Measurements from ENCODE around the gene PMM2.
"Not testable (repeated sequence)": the region's sequence is repeated elsewhere in the genome, so short reads cannot be mapped to it uniquely, and the experiment has no call there.

Gene PMM2

DNA sequence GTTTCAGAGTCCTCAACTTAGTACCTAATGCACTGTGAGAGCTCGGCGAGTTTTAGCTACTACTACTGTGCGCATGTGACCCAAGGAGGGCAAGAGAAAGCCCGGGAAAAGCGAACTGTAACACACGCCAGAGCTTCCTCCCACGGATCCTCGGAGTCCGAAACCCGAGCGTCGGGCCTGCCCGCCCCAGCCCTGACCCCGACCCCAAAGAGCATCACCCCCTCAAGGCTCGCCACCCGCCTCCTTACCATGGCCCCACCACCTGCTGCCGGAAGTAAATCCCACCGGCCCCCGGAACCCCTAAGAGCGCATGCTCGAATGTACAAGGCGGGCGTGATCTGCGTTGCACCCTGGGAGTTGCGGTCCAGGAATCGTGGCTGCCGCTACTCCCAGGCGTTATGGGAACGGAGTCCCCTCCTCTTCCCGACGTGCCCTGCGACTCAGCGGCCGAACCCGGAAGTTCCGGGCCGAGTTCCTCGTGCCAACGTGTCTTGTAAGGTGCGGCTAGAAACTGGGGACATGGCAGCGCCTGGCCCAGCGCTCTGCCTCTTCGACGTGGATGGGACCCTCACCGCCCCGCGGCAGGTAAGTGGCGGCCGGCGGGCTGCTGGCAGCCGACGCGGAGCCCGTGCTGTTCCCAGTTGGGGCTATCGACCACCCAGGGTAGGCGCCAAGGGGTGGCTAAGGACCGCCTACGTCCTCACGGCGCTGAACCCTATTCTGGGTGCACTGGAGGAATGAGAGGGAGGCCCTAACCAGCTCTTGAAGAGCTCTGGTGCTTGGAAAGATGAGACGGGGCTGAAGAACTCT, at the start of gene PMM2, which contains the start of gene TMEM186:
Gene PMM2, plus strand, starts transcription at position 476 of the 810 bp plus-strand sequence. Its CDS starts 44 bp downstream, at position 520.
Gene TMEM186, minus strand, starts transcription at position 276 of the 810 bp plus-strand sequence. Its CDS starts 25 bp downstream, at position 251.
- DNase-seq: peak; percentile 95

DNA sequence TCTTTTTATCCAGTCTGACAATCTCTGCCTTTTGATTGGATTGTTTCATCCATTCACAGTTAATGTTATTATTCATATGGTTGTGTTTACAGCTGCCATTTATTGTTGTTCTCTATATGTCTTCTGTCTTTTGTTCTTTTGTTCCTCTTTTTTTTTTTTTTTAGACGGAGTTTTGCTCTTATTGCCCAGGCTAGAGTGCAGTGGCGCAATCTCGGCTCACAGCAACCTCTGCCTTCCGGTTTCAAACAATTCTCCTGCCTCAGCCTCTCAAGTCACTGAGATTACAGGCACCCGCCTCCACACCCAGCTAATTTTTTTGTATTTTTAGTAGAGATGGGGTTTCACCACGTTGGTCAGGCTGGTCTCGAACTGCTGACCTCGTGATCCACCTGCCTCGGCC, 48.7 kb upstream of the PMM2 start:
- not testable (repeated sequence) for DNase-seq

DNA sequence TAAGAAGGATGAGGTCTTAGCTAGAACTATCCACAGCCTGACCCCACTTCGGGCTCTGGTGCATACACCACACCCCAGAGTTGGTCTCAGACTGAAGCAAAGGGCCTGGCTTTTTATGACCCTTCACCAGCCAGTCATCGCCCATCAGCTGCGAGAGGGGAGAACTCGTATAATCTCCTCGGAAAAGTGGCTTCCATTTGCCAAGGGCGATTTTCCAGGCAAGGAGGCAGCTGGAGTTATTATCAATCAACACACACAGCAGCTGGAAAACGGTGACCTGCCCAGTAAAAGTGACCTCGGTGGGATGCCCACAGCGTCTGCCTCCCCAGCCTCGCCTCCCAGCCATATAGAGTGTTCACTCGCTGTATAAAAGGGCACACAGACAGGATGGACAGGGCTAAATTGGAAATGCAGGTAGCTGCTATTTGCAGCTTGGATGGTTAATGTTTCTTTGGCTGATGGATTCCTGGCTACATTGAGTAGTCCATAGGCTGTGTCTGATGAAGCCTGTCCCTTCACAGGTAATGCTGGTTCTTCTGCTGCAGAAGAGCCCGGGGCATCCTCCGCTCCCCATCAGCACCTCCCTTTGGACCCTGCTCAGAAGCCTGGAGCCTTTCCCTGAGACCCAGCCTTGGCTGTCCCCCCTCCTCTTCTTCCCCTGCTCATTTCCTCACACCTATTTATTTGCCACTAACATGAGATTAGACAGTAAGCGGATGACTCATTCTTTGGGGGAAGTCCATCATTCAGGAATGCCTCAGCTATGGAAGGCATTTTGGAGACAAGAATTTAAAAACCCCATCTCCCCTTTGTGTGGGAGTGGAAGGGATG, 45.9 kb upstream of the PMM2 start:
- DNase-seq: no peak

DNA sequence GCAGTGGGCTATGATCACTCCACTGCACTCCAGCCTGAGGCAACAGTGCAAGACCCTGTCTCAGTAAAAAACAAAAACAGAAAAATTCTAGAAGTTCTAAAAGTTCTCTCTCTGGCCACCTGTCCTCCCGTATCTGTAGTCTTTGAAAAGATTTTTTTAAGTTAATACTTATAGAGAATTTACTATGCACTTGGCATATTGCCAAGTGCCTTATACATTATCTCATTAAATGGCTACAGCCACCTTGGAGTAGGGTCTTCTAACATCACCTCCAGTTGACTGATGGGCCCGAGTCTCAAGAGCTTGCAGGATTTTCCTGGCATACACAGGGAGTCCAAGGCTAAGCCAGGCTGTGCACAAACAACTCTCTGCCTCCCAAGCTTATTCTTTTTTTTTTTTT, 44.9 kb upstream of the PMM2 start:
- no peak for DNase-seq

DNA sequence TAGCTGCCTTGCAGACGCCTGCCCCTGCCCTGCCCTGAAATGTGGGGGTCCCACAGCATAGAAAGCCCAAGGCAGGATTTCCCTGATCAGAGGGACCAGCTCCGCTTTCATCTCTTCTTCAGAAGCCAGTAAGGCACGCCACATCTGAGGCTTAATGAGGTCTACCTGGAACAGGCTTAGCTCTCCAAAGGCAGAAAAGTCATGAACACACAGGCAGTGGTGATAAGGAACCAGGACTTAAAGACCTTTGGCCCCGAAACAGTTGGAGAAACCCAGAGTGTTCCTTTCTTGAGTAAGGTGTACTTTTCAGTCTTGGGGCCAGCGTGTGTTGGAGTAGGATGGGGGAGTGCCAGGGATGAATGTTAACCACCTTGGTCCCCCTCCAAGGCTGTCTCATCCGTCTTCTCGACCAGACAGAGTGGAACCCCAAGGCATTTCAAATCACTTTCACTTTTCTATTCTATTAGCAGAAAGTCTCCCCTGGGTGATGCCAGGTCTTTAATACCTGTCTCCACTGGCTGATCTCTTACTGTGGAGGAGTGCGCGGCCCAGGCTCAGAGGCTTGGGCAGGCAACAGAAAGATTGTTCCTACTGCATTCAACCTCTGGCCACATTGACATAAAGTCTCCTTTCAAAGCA, 44.1 kb upstream of the PMM2 start:
- DNase-seq: no peak

DNA sequence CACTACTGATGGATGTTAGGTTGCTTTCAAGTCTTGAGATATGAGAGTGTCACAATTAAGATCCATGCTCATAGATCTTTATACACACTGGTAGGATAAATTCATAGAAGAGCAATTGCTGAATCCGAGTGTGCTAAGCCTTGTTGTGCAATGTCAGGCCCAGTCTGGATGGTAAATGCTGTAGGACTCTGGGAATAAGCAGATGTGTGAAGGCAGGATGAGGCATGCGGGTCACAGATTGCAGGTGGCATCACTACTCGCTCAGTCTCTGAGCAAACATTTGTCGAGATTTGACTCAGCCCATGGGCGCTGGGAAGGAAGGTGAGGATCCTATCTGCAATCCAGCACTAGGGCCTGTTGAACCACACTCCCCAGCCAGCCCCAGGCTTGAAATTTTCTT, 40.9 kb upstream of the PMM2 start:
- DNase-seq: no peak

DNA sequence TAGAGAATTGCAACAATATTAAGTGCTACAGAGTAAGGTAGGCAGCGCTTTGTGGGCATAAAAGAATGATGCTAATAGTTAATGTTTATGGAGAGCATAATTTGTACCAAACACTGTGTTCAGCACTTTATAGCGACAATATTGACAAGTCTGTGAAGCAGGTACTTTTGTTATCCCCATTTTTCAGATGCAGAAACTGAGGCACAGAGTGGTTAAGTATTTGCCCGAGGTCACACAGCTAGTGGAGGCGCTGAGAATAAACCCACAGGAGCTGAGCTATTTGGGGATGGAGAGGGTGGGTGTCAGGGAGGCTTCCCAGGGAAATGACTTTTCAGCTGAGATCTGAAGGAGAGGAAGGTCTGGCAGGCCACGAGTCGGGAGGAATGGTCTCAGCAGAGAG, 39.6 kb upstream of the PMM2 start:
- DNase-seq: no peak

DNA sequence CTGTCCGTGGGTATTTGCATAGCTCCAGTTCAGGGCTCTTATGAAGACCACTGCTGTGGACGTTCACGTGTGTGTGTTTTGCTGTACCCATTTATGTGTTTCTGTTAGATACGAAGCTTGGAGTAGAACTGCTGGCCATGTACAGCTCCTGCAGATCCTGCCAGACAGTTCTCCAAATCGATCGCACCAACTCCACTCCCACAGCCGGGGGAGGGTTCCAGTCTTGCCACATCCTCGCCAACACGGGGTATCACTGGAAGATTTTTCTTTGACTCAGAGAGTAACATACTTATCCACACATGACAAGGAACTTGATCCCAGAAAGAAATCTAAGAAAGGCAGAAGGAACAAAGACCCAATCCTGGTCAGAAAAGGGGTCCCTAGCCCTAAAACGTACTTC, 37.6 kb upstream of the PMM2 start:
- no peak for DNase-seq

DNA sequence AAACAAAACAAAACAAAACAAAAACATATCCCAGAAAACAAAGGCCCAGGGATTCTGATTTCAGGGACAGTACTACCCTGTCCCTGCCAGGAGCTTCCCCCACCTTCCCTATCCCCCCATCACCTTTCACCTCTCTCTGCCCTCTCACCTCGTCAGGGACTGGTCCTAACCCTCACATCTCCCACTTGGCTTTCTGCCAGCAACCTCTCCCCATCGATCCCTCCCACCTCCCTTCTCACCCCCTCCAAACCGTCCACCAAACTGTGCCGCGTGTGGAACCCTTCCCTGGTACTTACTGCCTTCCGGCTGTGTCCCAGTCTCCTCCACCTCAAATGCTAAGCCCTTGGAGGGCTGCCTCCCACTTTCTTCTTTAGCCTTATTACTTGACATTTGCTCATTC, 36.6 kb upstream of the PMM2 start:
- DNase-seq: no peak

DNA sequence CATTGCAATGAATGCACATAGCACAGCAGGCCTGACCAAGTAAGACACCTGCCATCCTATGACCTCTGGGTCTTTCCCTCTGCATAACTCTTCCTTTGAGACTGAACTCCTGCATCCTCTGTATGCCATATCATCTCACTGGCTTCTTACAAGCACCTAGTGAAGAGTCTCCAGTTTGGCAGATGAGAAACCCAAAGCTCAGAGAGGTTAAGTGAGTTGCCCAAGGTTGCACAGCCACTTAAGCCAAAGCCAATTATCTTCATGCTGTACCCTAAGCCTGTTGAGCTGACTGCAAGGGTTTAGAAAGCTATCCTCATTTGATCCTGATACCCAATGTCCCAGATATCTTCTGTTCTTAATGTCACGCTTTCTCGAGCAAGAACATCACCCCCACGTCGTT, 35.4 kb upstream of the PMM2 start:
- no peak for DNase-seq

DNA sequence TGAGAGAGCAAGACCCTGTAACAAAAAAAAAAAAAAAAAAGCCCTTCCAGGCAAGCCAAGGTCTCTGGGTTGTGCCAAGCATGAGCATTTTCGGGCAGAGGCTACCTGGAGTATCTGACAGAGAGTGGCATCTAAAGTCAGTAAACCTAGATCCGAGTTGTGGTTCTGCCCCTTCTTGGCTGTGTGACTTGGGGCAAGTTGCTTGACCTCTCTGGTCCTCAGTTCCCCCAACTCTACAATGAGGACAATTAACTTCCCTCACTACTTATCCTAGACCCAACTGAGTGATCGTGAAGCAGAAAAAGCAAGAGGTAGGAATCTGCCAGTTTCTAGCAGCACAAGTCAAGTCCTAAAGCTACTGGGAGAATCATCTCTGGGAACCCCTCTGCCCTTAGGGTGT, 34.6 kb upstream of the PMM2 start:
- DNase-seq: no peak

DNA sequence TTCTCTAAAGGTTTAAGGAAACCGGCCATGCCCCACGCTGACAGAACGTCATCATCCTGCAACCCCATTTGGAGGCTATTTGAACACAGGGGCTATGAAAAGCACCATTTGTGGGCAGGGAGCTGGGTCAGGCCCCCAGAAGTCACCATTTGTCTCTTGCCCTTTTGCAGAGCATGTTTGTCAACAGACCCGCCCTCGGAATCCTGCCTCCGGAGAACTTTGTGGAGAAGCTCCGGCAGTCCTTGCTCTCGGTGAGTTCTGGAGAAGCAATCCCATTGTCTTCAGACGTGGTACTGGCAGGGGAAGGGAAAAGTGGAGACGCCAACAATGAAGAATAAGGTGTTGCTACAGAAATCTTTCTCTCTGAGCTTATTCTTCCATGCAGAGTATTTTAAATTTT, 33.7 kb upstream of the PMM2 start:
- no peak for DNase-seq

DNA sequence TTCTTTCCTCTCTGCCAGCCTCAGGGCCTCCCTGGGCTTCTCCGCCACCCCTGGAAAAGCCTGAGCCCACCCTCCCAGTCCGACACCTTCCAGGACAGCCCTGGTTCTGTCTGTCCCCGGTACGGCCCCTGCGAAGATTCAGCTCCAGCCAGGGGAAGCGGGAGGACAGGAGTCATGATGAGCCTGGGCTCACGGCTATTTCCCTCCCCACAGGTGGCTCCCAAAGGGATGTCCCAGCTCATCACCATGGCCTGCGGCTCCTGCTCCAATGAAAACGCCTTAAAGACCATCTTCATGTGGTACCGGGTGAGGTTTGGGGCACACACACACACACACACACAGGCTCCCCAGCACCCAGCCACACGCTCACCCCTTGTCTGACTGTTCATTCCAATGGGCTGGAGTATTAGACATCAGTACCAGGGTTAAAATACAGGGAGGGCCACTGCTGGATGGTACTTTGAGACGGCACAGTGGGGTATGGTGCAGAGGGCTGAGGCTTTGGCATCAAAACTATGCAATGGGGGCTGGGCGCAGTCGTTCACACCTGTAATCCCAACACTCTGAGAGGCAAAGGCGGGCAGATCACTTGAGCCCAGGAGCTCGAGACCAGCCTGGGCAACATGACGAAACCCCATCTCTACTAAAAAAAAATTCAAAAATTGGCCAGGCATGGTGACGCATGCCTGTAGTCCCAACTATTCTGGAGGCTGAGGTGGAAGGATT, 33.0 kb upstream of the PMM2 start:
- no peak for DNase-seq

DNA sequence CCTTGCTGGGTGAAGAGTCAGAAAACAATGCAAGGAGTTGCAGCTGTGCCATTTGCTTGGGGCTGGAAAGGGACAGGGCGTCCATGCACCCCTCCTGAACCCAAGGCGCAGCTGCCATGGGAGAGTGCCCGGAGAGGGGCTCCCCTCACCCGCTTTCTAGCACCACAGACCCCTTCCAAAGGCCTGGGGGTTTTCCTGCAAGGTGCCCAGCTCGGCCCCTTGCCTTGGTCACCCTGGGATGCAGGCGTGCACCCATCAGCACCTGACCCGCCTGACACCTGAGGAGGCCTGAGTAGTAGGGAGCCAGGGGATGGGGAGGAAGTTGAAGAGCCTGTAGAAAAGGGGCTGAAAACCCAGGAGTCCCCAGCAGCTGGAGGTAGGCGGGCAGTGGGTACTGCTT, 30.5 kb upstream of the PMM2 start:
- no peak for DNase-seq

DNA sequence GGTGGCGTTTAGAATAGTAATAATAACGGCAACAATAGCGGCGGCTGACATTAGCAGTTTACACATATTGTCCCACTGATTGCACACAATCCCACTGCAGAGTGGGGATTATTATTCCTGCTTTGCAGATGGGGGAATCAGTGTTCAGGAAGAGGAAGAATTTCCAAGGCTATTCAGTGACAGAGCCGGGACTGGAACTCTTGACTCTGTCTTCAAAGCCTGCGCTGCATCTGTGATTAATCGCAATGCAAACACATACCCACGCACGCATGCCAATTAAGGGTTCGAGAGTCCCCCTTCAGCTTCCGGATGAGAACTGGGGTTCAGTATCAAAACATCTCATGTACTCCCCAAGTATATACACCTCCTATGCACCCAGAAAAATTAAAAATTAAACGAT, 29.4 kb upstream of the PMM2 start:
- DNase-seq: no peak

DNA sequence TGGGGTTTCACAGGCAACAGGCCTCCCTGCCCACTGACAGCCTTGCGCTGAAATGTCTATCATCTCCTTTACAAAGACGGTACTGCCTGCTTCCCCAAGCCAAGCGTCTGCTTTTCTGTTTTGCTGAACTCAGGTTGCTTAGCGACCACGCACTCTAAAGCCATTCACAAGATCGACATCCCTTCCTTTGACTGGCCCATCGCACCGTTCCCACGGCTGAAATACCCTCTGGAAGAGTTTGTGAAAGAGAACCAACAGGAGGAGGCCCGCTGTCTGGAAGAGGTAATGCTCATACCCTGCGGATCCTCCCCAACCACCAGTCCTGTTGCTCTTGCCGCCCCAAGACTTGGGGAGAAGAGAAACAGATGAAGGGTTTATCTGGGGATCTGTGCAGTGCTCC, 28.9 kb upstream of the PMM2 start:
- DNase-seq: no peak

DNA sequence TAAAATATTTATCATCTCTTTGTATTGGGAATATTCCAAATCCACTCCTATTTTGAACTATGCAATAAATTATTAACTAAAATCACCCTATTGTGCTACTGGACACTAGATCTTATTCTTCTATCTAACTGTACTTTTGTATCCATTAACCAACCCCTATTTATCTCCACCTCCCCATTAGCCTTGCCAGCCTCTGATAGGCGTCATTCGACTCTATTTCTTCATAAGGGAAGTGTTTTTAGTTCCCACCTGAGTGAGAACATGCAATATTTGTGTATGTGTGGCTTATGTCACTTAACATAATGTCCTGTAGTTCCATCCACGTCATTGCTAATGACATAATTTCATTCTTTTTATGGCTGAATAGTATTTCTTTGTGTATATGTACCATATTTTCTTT, 24.1 kb upstream of the PMM2 start:
- DNase-seq: no peak

DNA sequence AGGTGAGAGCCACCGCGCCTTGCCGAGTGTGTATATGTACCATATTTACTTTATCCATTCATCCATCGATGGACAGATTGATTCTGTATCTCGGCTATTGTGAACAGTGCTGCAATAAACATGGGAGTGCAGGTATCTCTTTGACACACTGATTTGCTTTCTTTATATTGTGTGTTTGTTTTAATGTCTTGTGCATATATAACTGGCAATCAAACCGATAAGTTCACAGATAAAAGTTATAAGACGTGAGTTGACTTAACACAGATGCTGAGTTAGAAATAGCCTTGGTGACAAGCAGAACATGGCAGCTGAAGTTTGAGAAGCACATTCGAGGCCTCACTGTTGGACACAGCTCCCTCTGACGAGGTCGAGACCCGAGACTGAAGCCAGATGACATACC, 23.4 kb upstream of the PMM2 start:
- DNase-seq: no peak

DNA sequence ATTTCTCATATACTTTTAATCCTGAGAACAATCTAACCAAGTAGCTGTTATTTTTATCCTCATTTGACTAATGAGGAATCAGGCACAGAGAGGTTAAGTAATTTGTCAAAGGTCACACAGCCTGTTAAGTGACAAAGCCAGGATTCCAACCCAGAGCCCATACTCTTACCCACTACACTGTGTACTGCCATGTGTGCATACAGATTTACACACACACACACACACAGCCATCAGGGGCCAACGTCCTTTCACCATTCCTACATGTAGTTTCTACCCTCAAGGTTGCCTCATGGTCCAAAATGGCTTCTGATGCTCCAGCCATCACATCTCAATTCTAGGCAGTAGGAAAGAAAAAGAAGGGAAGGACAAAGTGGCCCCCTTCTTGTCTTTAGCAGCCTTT, 22.3 kb upstream of the PMM2 start:
- no peak for DNase-seq

DNA sequence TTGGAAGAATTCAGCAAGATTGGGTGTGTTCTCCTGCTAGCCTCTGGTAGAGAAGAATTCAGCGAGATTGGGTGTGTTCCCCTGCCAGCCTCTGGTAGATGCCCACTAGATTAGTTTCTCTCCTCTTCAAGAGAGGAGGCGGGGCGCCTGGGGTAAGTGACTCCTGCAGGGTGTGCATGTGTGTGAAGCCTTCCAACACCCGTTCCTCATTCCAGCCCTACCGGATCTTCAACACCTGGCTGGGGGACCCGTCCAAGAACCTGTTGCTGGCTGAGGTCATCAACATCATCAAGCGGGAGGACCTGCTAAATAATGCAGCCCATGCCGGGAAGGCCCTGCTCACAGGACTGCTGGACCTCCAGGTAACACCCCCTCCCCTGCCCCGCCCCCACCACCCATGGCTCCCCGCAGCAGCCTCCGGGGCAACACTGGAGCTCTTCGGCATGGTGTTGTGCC, 21.5 kb upstream of the PMM2 start:
- DNase-seq: no peak

DNA sequence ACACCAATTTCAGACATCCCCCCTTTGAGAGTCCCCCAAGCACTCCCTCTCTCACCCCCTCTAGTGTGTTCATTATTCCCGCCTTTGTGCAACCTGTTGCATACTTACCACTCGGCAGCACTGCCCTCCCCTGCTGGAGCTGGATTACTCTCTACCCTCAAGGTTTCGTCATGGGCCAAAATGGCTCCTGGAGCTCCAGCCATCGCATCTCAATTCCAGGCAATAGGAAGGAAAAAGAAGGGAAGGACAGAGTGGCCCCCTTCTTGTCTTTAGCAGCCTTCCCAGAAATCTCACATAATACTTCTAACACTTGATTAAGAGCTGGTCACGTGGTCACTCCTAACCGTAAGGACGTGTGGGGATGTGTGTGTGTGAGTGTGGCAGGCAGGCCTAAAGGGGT, 20.4 kb upstream of the PMM2 start:
- DNase-seq: no peak

DNA sequence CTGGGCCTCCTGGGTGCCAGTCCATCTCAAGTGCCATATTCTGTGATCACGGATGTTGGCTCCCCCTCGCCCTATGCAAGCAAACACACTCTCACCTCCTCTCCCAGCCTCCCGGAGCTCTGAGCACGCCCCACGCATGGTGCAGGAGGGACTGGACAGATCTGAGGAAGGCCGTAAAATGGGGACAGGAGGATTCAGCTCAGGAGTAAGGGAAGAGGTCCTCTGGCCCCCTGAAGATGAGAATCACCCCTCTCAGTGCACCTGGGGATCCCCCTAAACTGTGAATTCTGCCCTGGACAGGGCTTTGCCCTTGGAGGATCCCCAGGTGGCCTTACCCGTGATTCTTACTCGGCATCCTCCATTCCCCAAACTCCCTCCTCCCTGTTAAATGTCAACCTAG, 15.8 kb upstream of the PMM2 start:
- DNase-seq: no peak

DNA sequence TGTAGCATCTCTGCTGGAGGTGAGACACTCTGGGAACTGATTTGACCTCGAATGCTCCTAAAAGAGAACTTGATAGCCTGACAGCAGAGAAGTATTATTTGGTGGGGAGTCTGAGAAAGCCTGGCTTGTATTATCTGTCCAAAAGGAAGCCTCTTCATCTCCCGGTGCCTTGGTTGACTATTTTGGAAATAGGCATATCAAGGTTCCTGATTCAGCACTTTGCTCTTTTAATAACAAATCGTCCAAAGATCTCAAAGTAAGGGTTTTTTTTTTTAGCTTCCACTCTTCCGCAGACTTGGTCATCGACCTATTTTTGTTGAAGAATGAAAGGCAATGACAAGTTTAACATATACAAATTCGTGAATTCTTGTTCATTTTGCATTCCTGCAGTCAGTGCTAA, 15.0 kb upstream of the PMM2 start:
- no peak for DNase-seq

Measured in NCI-H774 (cell line).